Body of pancreas (tissue), 4 donors: ENCODE measurements around the gene SYP. TPM values are rescaled to one million over a fixed set of nuclear protein-coding genes. Genes with fewer than 3 reads are reported as not detected.

ENCODE experiments used
- ATAC-seq: fragments of 150-250 bp; one replicate; pipeline ENCODE4 v1.9.1; 2016
- DNase-seq, 4 donors: peaks; one replicate each; pipeline ENCODE4 v3.0.0-alpha.2; 2019
- H3K27ac ChIP-seq, 4 donors: fragments of 200-600 bp; sonication (generic); 1 replicate in 3 of 4; 2 replicates in 1 of 4; pipeline versions ENCODE4 v1.5.1 to v1.6.1; 2016 to 2019; ENCODE audit warnings: mild to moderate bottlenecking in 1 of 4, mixed read lengths in 1 of 4, moderate library complexity in 1 of 4
- H3K27me3 ChIP-seq, 2 donors: fragments of 200-600 bp; sonication (generic); one replicate each; pipeline ENCODE4 v1.6.0; 2016; ENCODE audit warnings: mild to moderate bottlenecking in 1 of 2
- H3K36me3 ChIP-seq, 2 donors: fragments of 200-600 bp; sonication (generic); replicated peaks in 1 of 2; 2 replicates each; pipeline ENCODE4 v1.5.1; 2016; ENCODE audit warnings: low read depth in 2 of 2; ENCODE audit not compliant: insufficient read depth in 1 of 2
- H3K4me1 ChIP-seq: fragments of 200-600 bp; sonication (generic); one replicate; pipeline ENCODE4 v1.6.0; 2016
- H3K4me3 ChIP-seq, 2 donors: fragments of 200-600 bp; sonication (generic); 1 replicate in 1 of 2; 2 replicates in 1 of 2; pipeline ENCODE4 v1.5.1; 2016 to 2019
- H3K9me3 ChIP-seq, 3 donors: fragments of 200-600 bp; sonication (generic); 1 replicate in 2 of 3; 2 replicates in 1 of 3; pipeline ENCODE4 v1.5.1; 2016
- CTCF ChIP-seq, 7 experiments: fragments of 450-650 bp in 4 of 7; fragments of 200-600 bp in 3 of 7; sonication (generic) in 3 of 7; IDR thresholded peaks; one replicate each; pipeline ENCODE4 v1.5.1; 2016 to 2019; ENCODE audit warnings: antibody characterized with exemption in 7 of 7
- POLR2A ChIP-seq, 3 donors: fragments of 450-650 bp; IDR thresholded peaks; one replicate each; pipeline ENCODE4 v1.6.1; 2016; ENCODE audit warnings: antibody characterized with exemption in 3 of 3, mild to moderate bottlenecking in 2 of 3
- WGBS, 2 donors: methylation state at CpG; one replicate each; pipeline ENCODE4 v1.1.5; 2017; 5-methylcytosine and 5-hydroxymethylcytosine counted together
- intact Hi-C: fragments of 100-400 bp; cut with DNase I; formaldehyde crosslinking; loops from one replicate; pipeline ENCODE4 v1.15.1; 2023
- total RNA-seq, 2 donors: library from RNA; depleted of rRNA; stranded (reverse); fragments of >200 nt; gene quantifications; one replicate each; pipeline ENCODE4 v1.1.0, GENCODE V29; 2016

SYP gene
- total RNA-seq, 2 donors from 2014 or later = 5.4 to 6.6 TPM

- H3K4me1 ChIP-seq = peaks cover 10% of the 10 kb centered on the region
- H3K27ac ChIP-seq = no peak overlapping the region
- WGBS, 2 donors = 72 to 79% methylated on average over 4 to 7 of the region's 7 CpGs
- no peaks in the 10 kb centered on the region for H3K36me3 ChIP-seq
- TF ChIP-seq POLR2A (IDR thresholded peaks at IDR 0.05) = no peak
- no peak for TF ChIP-seq CTCF (IDR thresholded peaks at IDR 0.05)
- DNase-seq (no peak), ATAC-seq (no peak)
- no peaks in the 10 kb centered on the region for H3K27me3 ChIP-seq
- intact Hi-C loops = no loop called here
- H3K4me3 ChIP-seq = no peak overlapping the region
- H3K9me3 ChIP-seq = no peaks in the 10 kb centered on the region
Observed at GRCh38 chrX:49238735-49239134, 38.7 kb upstream of the SYP start.

GRCh38 chrX:49237060-49237459 lies 37.1 kb upstream of the SYP start:
- 66 to 74% methylated on average over 5 to 9 of the region's 9 CpGs for WGBS, 2 donors

GRCh38 chrX:49233887-49234555 lies 34.0 kb upstream of the SYP start:
- TF ChIP-seq POLR2A (IDR thresholded peaks at IDR 0.05) (no peak), CTCF (IDR thresholded peaks at IDR 0.05) (no peak)
- no peaks in the 10 kb centered on the region for H3K36me3 ChIP-seq
- H3K4me3 ChIP-seq = no peak overlapping the region
- no peaks in the 10 kb centered on the region for H3K27me3 ChIP-seq
- H3K27ac ChIP-seq = no peak overlapping the region
- peaks cover 10% of the 10 kb centered on the region for H3K4me1 ChIP-seq
- DNase-seq (no peak), ATAC-seq (no peak)
- intact Hi-C loops = no loop called here
- WGBS, 2 donors = 62 to 68% methylated on average over 4 to 26 of the region's 56 CpGs
- no peaks in the 10 kb centered on the region for H3K9me3 ChIP-seq

More at GRCh38 chrX:49237060-49237459, 37.1 kb upstream of the SYP start:
- Histone ChIP-seq H3K4me1 (peaks cover 10% of the 10 kb centered on the region), H3K36me3 (no peaks in the 10 kb centered on the region), H3K27me3 (no peaks in the 10 kb centered on the region), H3K27ac (no peak overlapping the region), H3K9me3 (no peaks in the 10 kb centered on the region), H3K4me3 (no peak overlapping the region)
- ATAC-seq = no peak
- intact Hi-C loops = no loop called here
- TF ChIP-seq CTCF (IDR thresholded peaks at IDR 0.05) = no peak
- TF ChIP-seq POLR2A (IDR thresholded peaks at IDR 0.05) = no peak
- peak in 1 of 4 donors; percentile 13 for DNase-seq

- no peak for DNase-seq
- H3K9me3 ChIP-seq = no peaks in the 10 kb centered on the region
- no peak within 1 kb of the TSS for H3K4me3 ChIP-seq
- H3K27ac ChIP-seq = no peak within 1 kb of the TSS
- ATAC-seq = no peak
- 71% methylated on average over 5 to 8 of the region's 9 CpGs for WGBS, 2 donors
- intact Hi-C loops = no loop called here
- TF ChIP-seq POLR2A (IDR thresholded peaks at IDR 0.05) (no peak), CTCF (IDR thresholded peaks at IDR 0.05) (no peak)
- no peaks in the 10 kb centered on the region for H3K27me3 ChIP-seq
- H3K36me3 ChIP-seq = no peaks in the 10 kb centered on the region
- H3K4me1 ChIP-seq = peaks cover 10% of the 10 kb centered on the region
Observed at GRCh38 chrX:49233176-49233575, 33.2 kb upstream of the SYP start, which contains the start of gene CACNA1F. Gene CACNA1F, minus strand, starts transcription at chrX:49233340. Its CDS starts 31 bp downstream, at chrX:49233309.

GRCh38 chrX:49232525-49232924 lies 32.5 kb upstream of the SYP start:
- peaks cover 10% of the 10 kb centered on the region for H3K4me1 ChIP-seq
- no peak overlapping the region for H3K4me3 ChIP-seq
- H3K27ac ChIP-seq = no peak overlapping the region
- no peaks in the 10 kb centered on the region for H3K36me3 ChIP-seq
- no peak for DNase-seq
- no peaks in the 10 kb centered on the region for H3K27me3 ChIP-seq
- TF ChIP-seq POLR2A (IDR thresholded peaks at IDR 0.05) = no peak
- no peak for TF ChIP-seq CTCF (IDR thresholded peaks at IDR 0.05)
- no peak for ATAC-seq
- H3K9me3 ChIP-seq = no peaks in the 10 kb centered on the region
- WGBS, 2 donors = 84 to 85% methylated on average over 2 of the region's 2 CpGs
- intact Hi-C loops = no loop called here
